Renal pelvis (tissue), 3 donors: ENCODE measurements around the gene RRP1. TPM values are rescaled to one million over a fixed set of nuclear protein-coding genes. Genes with fewer than 3 reads are reported as not detected.

Experiments
- polyA plus RNA-seq, 3 donors: library from polyadenylated mRNA; unstranded; fragments of 120-200 nt; gene quantifications; one replicate each; pipeline ENCODE4 v1.2.1, GENCODE V29; 2013; ENCODE audit not compliant: insufficient read length in 3 of 3

Gene RRP1
- polyA plus RNA-seq, 3 donors, result 31.3 to 35.8 (median 31.7) TPM

Other genes starting within 250 kb of the RRP1 start
- gene HSF2BP, start 130.1 kb upstream of the RRP1 start, polyA plus RNA-seq, result 1 to 10 TPM; 1.7 to 2.6 (median 2.2) TPM
- 10 to 100 TPM; 29.8 to 33.1 (median 32.0) TPM for gene RRP1B, start 130.0 kb upstream of the RRP1 start, polyA plus RNA-seq
- gene PDXK, start 70.4 kb upstream of the RRP1 start, polyA plus RNA-seq, result 10 to 100 TPM; 68.1 to 93.2 (median 90.9) TPM
- gene CSTB, start 13.3 kb upstream of the RRP1 start, polyA plus RNA-seq, result 10 to 100 TPM; 49.0 to 51.3 (median 49.0) TPM
- 10 to 100 TPM; 55.4 to 73.9 (median 73.1) TPM for gene AGPAT3, start 75.6 kb downstream of the RRP1 start, polyA plus RNA-seq
- 10 to 100 TPM; 35.4 to 49.6 (median 47.5) TPM for gene TRAPPC10, start 222.7 kb downstream of the RRP1 start, polyA plus RNA-seq